ENCODE results near the gene ZNF439. TPM values are rescaled to one million over a fixed set of nuclear protein-coding genes. Genes with fewer than 3 reads are reported as not detected.
A peak's percentile ranks its signal among the peaks of the same experiment; 100 is the strongest.
"Not testable (repeated sequence)": the region's sequence is repeated elsewhere in the genome, so short reads cannot be mapped to it uniquely, and the experiment has no call there.

Gene ZNF439
- total and polyA plus RNA-seq, 8 donors: 0.58 to 17.0 (median 4.5) TPM

DNA sequence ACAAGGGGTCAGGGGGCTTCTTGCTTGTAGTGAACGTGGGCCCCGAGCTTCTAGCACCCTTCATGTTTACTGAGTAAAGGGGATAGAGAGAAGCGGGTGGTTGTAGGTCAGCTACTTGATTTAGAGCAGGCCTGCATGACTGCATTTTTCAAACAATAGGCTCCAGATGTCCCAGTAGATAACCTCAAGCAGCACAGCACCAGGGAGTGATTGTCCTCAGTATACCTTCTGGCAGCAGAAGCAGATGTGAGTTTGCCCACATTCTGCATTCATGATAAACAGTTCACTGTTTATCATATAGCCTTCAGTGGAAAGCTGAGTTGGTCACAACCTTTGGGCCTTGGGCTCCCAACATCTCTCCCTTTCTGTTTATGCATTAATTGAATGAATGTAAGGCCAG, 4.8 kb downstream of the ZNF439 start:
- 64 to 89% (median 77%) methylated on average over 3 of the region's 3 CpGs for WGBS, 5 donors
- Histone ChIP-seq H3K27ac (no peak overlapping the region), H3K36me3 (peaks cover 0 to 23% (median 6%) of the 10 kb centered on the region in 4 donors), H3K9me3 (peaks cover 0 to 14% (median 7%) of the 10 kb centered on the region in 4 donors), H3K27me3 (no peaks in the 10 kb centered on the region), H3K4me1 (peaks cover 7 to 20% (median 10%) of the 10 kb centered on the region in 4 donors), H3K4me3 (no peak overlapping the region)
- intact Hi-C loops (cut with DNase I; ENCODE audit: low total_unique reads): no loop called here
- no peak for TF ChIP-seq EP300 (IDR thresholded peaks at IDR 0.05)
- TF ChIP-seq POLR2AphosphoS5 (IDR thresholded peaks at IDR 0.05): no peak
- TF ChIP-seq POLR2A (IDR thresholded peaks at IDR 0.05): no peak
- no peak for DNase-seq

- peaks cover 0 to 46% (median 25%) of the 10 kb centered on the region in 4 donors for H3K9me3 ChIP-seq
- H3K36me3 ChIP-seq: peaks cover 0 to 31% (median 11%) of the 10 kb centered on the region in 4 donors
- no peaks in the 10 kb centered on the region for H3K27me3 ChIP-seq
- peak in 1 of 2 donors; percentile 46 for DNase-seq
- no peak for TF ChIP-seq POLR2AphosphoS5 (IDR thresholded peaks at IDR 0.05)
- no peak for TF ChIP-seq POLR2A (IDR thresholded peaks at IDR 0.05)
- TF ChIP-seq, protein P1, sequence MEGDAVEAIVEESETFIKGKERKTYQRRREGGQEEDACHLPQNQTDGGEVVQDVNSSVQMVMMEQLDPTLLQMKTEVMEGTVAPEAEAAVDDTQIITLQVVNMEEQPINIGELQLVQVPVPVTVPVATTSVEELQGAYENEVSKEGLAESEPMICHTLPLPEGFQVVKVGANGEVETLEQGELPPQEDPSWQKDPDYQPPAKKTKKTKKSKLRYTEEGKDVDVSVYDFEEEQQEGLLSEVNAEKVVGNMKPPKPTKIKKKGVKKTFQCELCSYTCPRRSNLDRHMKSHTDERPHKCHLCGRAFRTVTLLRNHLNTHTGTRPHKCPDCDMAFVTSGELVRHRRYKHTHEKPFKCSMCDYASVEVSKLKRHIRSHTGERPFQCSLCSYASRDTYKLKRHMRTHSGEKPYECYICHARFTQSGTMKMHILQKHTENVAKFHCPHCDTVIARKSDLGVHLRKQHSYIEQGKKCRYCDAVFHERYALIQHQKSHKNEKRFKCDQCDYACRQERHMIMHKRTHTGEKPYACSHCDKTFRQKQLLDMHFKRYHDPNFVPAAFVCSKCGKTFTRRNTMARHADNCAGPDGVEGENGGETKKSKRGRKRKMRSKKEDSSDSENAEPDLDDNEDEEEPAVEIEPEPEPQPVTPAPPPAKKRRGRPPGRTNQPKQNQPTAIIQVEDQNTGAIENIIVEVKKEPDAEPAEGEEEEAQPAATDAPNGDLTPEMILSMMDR (IDR thresholded peaks at IDR 0.05): no peak
- no peak for TF ChIP-seq EP300 (IDR thresholded peaks at IDR 0.05)
- no peaks in the 10 kb centered on the region for H3K4me1 ChIP-seq
- 61 to 80% (median 72%) methylated on average over 12 of the region's 12 CpGs for WGBS, 5 donors
- no peak overlapping the region for H3K27ac ChIP-seq
- no peak overlapping the region for H3K4me3 ChIP-seq
- intact Hi-C loops (cut with DNase I; ENCODE audit: low total_unique reads): no loop called here
Observed at GRCh38 chr19:11856596-11857250, 8.2 kb downstream of the ZNF439 start.

DNA sequence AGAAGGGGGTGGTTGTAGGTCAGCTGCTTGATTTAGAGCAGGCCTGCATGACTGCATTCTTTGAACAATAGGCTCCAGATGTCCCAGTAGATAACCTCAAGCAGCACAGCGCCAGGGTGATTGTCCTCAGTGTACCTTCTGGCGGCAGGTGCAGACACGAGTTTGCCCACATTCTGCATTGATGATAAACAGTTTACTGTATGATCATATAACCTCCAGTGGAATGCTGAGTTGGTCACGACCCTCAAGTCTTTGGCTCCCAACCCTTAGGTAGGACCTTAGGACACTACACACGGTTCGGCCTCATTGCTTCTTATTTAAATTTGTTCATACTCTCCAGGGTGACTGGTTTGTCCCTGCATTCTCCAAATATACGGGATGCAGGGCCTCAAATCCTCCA, 12.2 kb downstream of the ZNF439 start:
- TF ChIP-seq, protein P1 (IDR thresholded peaks at IDR 0.05): no peak
- TF ChIP-seq POLR2AphosphoS5 (IDR thresholded peaks at IDR 0.05): no peak
- TF ChIP-seq POLR2A (IDR thresholded peaks at IDR 0.05): no peak
- TF ChIP-seq EP300 (IDR thresholded peaks at IDR 0.05): no peak
- H3K9me3 ChIP-seq: peaks cover 16 to 82% (median 56%) of the 10 kb centered on the region in 4 donors

GRCh38 chr19:11861301-11861700, 12.8 kb downstream of the ZNF439 start:
- Histone ChIP-seq H3K27ac (no peak overlapping the region), H3K4me3 (no peak overlapping the region), H3K9me3 (peaks cover 16 to 88% (median 57%) of the 10 kb centered on the region in 4 donors), H3K27me3 (no peaks in the 10 kb centered on the region), H3K36me3 (peaks cover 0 to 53% (median 14%) of the 10 kb centered on the region in 4 donors), H3K4me1 (no peaks in the 10 kb centered on the region)
- no peak for DNase-seq
- no peak for TF ChIP-seq POLR2AphosphoS5 (IDR thresholded peaks at IDR 0.05)
- TF ChIP-seq, protein P1 (IDR thresholded peaks at IDR 0.05): no peak
- TF ChIP-seq POLR2A (IDR thresholded peaks at IDR 0.05): no peak
- no peak for TF ChIP-seq EP300 (IDR thresholded peaks at IDR 0.05)
- intact Hi-C loops (cut with DNase I; ENCODE audit: low total_unique reads): no loop called here
- WGBS, 5 donors: 92 to 98% (median 96%) methylated on average over 2 of the region's 2 CpGs

More for the DNA sequence above, 12.2 kb downstream of the ZNF439 start:
- Histone ChIP-seq H3K27me3 (no peaks in the 10 kb centered on the region), H3K27ac (no peak overlapping the region), H3K4me3 (no peak overlapping the region), H3K36me3 (peaks cover 0 to 49% (median 11%) of the 10 kb centered on the region in 4 donors), H3K4me1 (no peaks in the 10 kb centered on the region)
- DNase-seq: no peak
- intact Hi-C loops (cut with DNase I; ENCODE audit: low total_unique reads): no loop called here
- 90 to 94% (median 91%) methylated on average over 7 of the region's 7 CpGs for WGBS, 5 donors

DNA sequence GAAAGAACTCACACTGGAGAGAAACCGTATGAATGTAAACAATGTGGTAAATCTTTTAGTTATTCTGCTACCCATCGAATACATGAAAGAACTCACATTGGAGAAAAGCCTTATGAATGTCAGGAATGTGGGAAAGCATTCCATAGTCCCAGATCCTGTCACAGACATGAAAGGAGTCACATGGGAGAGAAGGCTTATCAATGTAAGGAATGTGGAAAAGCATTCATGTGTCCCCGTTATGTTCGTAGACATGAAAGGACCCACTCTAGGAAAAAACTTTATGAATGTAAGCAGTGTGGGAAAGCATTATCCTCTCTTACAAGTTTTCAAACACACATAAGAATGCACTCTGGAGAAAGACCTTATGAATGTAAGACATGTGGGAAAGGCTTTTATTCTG, 19.2 kb downstream of the ZNF439 start:
- DNase-seq; intact Hi-C loops (cut with DNase I; ENCODE audit: low total_unique reads); H3K27me3 ChIP-seq; H3K4me3 ChIP-seq; H3K27ac ChIP-seq; H3K4me1 ChIP-seq: not testable (repeated sequence)
- peaks cover 40 to 99% (median 76%) of the 10 kb centered on the region in 4 donors for H3K9me3 ChIP-seq
- peaks cover 28 to 77% (median 39%) of the 10 kb centered on the region in 4 donors for H3K36me3 ChIP-seq
- WGBS, 5 donors: 82 to 98% (median 95%) methylated on average over 4 of the region's 4 CpGs

Data from stomach (tissue), 9 donors.